H1 (cell line): ENCODE measurements around the gene PDZD4. TPM values are rescaled to one million over a fixed set of nuclear protein-coding genes. Genes with fewer than 3 reads are reported as not detected.

Source experiments
- ATF2 ChIP-seq: IDR thresholded peaks from 2 replicates; pipeline ENCODE4 v1.6.1; 2012; ENCODE audit warnings: low read length, inconsistent platforms
- JUND ChIP-seq: IDR thresholded peaks from 2 replicates; pipeline ENCODE4 v1.6.1; 2011; ENCODE audit warnings: mild to moderate bottlenecking, improper control_type of control experiment, low read length
- MAFK ChIP-seq: IDR thresholded peaks from 2 replicates; pipeline ENCODE4 v1.6.1; 2012; ENCODE audit warnings: low read depth, mild to moderate bottlenecking, improper control_type of control experiment, low read length
- PHF8 ChIP-seq: fragments of 200-600 bp; sonication (generic); conservative IDR thresholded peaks from 2 replicates; pipeline ENCODE4 v1.7.1; 2012; ENCODE audit warnings: low read depth, mild to moderate bottlenecking, inconsistent platforms, low read length, moderate library complexity
- RAD21 ChIP-seq, 2 experiments: IDR thresholded peaks in 1 of 2; conservative IDR thresholded peaks in 1 of 2; 2 replicates each; pipeline ENCODE4 v1.6.1; 2011; ENCODE audit warnings: low read depth in 2 of 2, low read length in 2 of 2, improper control_type of control experiment in 1 of 2, inconsistent platforms in 1 of 2, mild to moderate bottlenecking in 1 of 2, moderate library complexity in 1 of 2
- RXRA ChIP-seq: IDR thresholded peaks from 2 replicates; pipeline ENCODE4 v1.6.1; 2011; ENCODE audit warnings: low read depth, mild to moderate bottlenecking, low read length, moderate library complexity; ENCODE audit not compliant: insufficient read depth
- TAF1 ChIP-seq: IDR thresholded peaks from 2 replicates; pipeline ENCODE4 v1.6.1; 2011; ENCODE audit warnings: mild to moderate bottlenecking, low read depth, low read length
- polyA plus RNA-seq, 7 experiments: library from polyadenylated mRNA; depleted of rRNA in 3 of 7; stranded (reverse) in 5 of 7; unstranded in 2 of 7; fragments of >200 nt in 5 of 7; fragments of 200-250 nt in 2 of 7; gene quantifications; 1 replicate in 5 of 7; 2 replicates in 1 of 7; 4 replicates in 1 of 7; pipeline versions ENCODE4 v1.2.1 to v1.2.3, GENCODE V29; 2011 to 2013; ENCODE audit warnings: missing spikeins in 2 of 7, mixed read lengths in 2 of 7
- total RNA-seq: library from RNA; stranded (reverse); fragmentation: NEBNext Ultra II Directional; extraction: Animal tissue kit (Norgen Biotek cat#: 25700); gene quantifications from 2 replicates; pipeline ENCODE4 v1.2.1, GENCODE V29; 2021
- TF ChIP-seq, protein P1 (sequence below): IDR thresholded peaks from 2 replicates; pipeline ENCODE4 v1.6.1; 2011; ENCODE audit warnings: low read depth, mild to moderate bottlenecking, low read length; ENCODE audit not compliant: insufficient read depth

The PDZD4 gene
- total and polyA plus RNA-seq, 2 of the 8 experiments (the other 6 are each of a cell fraction or from before 2014, with no cell fraction given) = 45.8 to 169 TPM

DNA sequence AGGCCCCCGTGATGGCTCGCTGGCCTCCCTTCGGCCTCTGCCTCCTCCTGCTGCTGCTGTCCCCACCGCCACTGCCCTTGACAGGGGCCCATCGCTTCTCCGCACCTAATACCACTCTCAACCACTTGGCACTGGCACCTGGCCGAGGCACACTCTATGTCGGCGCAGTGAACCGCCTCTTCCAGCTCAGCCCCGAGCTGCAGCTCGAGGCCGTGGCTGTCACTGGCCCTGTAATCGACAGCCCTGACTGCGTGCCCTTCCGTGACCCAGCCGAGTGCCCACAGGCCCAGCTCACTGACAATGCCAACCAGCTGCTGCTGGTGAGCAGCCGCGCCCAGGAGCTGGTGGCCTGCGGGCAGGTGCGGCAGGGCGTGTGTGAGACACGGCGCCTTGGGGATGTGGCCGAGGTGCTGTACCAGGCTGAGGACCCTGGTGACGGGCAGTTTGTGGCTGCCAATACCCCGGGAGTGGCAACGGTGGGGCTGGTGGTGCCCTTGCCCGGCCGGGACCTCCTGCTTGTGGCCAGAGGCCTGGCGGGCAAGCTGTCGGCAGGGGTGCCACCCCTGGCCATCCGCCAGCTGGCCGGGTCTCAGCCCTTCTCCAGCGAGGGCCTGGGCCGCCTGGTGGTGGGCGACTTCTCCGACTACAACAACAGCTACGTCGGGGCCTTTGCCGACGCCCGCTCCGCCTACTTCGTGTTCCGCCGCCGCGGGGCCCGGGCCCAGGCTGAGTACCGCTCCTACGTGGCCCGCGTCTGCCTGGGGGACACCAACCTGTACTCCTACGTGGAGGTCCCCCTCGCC is 63.3 kb downstream of the PDZD4 start (continued):
- no peak for TF ChIP-seq RAD21 (IDR thresholded peaks at IDR 0.05 in 1 of 2, conservative IDR thresholded peaks at IDR 0.05 in 1 of 2; ENCODE audit: low read depth in 2 of 2, low read length in 2 of 2)
- no peak for TF ChIP-seq TAF1
- no peak for TF ChIP-seq RXRA
- TF ChIP-seq ATF2 = no peak
- TF ChIP-seq JUND = no peak
- TF ChIP-seq, protein P1, sequence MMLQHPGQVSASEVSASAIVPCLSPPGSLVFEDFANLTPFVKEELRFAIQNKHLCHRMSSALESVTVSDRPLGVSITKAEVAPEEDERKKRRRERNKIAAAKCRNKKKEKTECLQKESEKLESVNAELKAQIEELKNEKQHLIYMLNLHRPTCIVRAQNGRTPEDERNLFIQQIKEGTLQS = no peak
- TF ChIP-seq MAFK = no peak
- TF ChIP-seq PHF8 = no peak
